T-helper 2 cell (primary cell): Measurements from ENCODE around the gene UGT1A1.

ENCODE experiments used
- DNase-seq, 5 experiments: peaks; one replicate each; pipeline versions ENCODE4 v3.0.0 to v3.0.0-alpha.2; 2012 to 2022

Gene UGT1A1

GRCh38 chr2:233799087-233799665, 39.1 kb downstream of the UGT1A1 start:
- DNase-seq, result no peak

DNA sequence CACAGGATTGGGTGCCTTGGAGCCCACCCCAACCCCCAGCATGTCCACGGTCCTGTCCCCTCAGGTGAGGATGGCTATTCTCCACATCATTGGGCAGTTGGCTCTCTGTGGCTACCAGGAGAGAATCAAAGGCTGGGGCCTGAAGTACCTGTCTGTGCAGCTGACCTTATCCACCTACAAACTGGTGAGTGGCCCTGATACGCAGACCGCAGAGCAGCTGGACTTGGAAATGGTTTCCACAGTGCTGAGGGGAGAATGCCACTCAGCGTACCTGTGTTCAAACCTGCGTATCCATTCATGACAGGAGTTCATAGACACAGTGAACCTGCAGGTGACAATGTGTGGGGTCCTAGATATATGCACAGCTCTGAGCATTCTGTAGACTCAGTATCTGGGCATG, 39.6 kb downstream of the UGT1A1 start:
- DNase-seq, result no peak

- DNase-seq, result no peak
Measured at GRCh38 chr2:233800208-233800607, 40.1 kb downstream of the UGT1A1 start.

DNA sequence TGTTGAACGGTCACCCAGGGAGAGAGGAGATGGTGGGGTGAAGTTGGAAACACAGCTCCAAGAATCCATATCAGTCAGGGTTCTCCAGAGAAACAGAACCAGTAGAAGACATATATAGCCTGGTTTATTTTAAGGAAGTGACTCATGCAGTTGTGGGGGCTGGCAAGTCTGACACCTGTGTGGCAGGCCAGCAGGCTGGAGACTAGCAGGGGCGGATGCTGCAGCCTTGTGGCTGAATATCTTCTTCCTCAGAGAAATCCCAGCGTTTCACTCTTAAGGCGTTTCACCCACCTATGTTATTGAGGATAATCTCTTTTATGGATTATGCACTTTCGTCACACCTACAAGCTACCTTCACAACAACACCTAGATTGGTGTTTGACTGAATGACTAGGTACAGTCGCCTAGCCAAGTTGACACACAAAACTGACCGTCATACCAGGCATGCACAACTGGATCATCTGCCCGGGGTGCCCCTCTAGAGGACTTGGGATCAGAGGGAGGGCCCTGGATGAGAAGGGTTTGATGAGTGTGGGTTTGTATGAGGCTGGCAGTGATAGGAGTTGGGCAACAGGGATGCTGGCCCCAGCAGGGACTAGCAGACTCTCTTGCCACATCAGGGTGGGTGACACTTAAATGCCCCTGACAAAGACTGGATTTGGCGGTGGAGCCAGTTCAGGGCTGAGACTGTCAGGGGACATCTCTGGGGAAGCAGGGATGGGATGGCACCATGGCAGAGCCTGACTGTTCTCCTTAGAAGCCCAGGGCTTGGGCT, 41.5 kb downstream of the UGT1A1 start:
- DNase-seq, result no peak

DNA sequence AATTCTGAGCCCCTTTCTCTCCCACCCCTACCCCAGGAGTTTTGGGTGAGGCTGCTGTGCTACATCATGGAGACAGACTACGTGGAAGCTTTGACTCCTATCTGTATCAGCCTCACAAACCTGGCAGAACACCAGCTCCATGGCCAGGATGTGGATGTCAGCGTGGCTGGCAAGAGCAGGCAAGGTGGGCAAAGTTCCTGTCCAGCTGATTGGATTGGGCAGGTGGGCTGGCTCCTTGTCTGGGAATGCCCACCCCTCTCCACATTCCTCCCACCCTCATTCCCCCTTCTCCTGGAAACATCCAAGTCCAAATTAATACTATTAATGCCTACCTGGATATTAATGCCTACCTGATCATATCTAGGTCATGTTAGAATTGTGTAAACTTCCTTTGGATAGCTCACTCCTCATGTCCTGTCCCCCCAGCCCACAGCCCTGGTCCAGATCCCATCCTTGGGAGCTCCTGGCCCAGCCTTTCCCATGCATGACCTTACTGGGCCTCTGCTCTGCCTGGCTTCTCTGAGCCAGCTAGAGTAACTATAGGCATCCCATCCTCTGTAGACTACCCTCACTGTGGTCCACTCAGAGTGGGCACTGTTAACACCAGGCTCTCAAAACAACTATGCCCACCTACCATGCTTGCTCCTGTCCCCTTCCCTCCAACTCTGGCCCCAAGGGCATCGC, 42.2 kb downstream of the UGT1A1 start:
- DNase-seq, result no peak

- DNase-seq, result no peak
Measured at GRCh38 chr2:233803292-233803911, 43.3 kb downstream of the UGT1A1 start.

DNA sequence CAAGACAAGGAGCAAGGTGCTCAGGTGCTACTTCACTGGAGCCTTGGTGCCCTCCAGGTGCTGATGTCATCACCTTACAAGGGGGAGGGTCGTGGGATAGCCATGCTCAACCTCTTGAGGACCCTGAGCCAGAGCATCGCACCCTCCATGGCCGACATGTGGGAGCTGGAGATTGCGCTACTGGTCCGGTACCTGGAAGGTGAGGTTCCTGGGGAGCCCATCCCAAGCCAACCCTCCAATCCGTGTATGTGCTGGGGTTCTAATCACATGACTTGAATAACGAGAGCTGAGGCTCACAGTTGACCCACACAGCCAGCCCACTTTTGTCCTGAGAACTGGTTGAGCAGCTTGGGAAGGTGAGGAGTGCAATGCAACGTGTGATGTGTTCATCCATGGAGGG, 43.9 kb downstream of the UGT1A1 start:
- no peak for DNase-seq

- no peak for DNase-seq
Measured at GRCh38 chr2:233807215-233807865, 47.3 kb downstream of the UGT1A1 start.

GRCh38 chr2:233807966-233808935, 48.2 kb downstream of the UGT1A1 start:
- DNase-seq, result no peak

DNA sequence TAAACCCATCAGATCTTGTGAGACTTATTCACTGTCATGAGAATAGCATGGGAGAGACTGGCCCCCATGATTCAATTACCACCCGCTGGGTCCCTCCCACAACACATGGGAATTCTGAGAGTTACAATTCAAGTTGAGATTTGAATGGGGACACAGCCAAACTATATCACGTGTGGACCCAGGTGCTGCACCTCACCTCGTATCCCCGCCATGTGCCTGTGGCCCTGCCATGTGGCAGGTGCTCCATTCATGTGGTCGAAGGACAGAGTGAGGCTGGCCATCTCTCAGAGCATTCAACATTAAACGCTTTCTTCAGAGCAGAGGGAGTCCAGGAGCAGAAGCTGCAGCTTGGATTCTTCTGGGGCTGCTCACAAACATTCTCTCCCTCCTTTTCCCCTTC, 50.3 kb downstream of the UGT1A1 start:
- DNase-seq, result no peak

- DNase-seq, result no peak
Measured at GRCh38 chr2:233811087-233811486, 51.0 kb downstream of the UGT1A1 start.

GRCh38 chr2:233811732-233812131, 51.7 kb downstream of the UGT1A1 start:
- no peak for DNase-seq

DNA sequence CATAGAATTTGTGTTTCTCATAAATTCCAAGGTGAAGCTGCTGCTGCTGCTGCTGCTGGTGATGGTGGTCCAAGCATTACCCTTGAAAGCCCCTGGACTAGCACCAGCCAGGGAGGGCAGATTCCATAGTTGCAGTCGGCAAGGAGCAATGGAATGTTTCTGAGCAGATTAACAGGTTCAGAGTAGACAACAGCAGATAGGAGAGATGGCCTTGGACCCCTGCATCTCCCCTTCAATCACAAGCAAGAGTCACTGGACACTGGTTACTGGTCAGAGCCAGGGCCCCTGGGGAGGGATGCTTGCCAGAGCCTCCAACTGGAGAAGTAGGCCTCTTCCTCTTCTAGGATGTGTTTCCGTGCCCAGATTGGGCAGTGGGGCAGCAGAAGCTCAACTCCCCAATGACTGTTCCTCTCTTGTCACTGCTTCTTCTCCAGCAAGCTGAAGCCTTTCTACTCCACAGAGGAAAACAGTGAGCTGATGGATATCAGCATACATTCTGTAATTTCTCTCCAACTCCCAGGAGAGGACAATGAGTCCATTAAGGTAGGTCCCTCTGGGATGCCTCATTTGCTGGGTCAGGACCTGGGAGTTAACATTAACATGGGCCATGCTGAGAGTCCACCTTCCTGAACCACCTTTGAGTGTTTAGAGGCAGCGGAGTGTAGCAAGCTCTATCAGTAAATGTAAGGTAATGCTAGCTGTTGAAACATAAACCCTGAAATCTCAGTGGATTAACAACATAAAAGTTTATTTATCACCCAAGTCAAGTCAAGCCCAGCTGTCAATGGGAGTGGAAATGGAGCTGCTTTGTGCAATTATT, 53.4 kb downstream of the UGT1A1 start:
- no peak for DNase-seq

- DNase-seq, result no peak
Measured at GRCh38 chr2:233814056-233814835, 54.2 kb downstream of the UGT1A1 start.

GRCh38 chr2:233815861-233816260, 55.8 kb downstream of the UGT1A1 start:
- DNase-seq, result no peak

DNA sequence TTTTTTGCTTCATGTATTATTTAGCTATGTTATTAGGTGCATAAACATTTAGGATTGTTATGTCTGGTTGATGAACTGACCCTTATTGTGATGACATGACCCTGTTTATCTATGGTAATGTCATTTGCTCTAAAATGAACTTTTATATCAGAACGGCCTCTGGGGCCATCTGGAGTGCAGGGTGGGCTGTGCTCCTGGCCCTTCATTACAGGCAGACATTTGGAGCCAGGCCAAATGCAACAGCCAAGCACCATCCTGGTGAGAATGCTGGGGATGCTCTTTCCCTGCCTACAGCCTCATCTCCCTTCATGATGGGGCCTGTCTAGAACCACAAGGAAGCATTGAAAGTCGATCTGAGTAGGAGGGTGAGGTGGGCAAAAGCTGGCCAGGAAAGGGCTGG, 56.3 kb downstream of the UGT1A1 start:
- DNase-seq, result no peak

- DNase-seq, result no peak
Measured at GRCh38 chr2:233816771-233817170, 56.7 kb downstream of the UGT1A1 start.

DNA sequence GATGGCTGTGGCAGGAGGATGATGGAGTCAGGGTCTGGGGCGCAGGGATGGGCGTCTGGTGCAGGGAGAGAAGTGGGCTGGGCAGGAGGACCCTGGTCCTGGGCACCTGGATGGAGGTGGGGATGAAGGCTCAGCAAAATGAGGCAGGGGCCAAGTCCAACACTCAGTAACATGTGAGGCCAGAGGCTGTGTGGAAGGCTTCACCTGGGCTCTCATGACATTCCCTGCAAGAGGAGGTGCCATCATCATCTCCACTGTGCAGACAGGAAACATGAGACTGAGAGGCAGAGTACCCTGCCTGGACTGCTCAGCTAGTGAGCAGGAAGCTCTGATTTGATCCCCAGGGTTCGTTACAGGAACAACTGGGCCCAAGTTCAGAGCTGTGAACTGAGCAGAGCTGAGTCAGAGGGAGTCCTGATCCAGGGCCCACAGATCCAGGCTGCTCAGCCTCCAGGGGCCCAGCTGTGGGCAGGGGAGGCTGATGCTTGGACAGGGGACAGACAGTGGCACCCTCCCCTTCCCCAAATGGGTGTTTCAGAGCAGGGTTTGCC, 57.4 kb downstream of the UGT1A1 start:
- no peak for DNase-seq

GRCh38 chr2:233817995-233818638, 58.0 kb downstream of the UGT1A1 start:
- no peak for DNase-seq
